ENCODE data around the gene HOXA3. TPM values are rescaled to one million over a fixed set of nuclear protein-coding genes. Genes with fewer than 3 reads are reported as not detected.

The HOXA3 gene
- total and polyA plus RNA-seq, 2 of the 13 experiments (the other 11 are each of a cell fraction or from before 2014, with no cell fraction given), result 2.9 to 4.6 TPM

DNA sequence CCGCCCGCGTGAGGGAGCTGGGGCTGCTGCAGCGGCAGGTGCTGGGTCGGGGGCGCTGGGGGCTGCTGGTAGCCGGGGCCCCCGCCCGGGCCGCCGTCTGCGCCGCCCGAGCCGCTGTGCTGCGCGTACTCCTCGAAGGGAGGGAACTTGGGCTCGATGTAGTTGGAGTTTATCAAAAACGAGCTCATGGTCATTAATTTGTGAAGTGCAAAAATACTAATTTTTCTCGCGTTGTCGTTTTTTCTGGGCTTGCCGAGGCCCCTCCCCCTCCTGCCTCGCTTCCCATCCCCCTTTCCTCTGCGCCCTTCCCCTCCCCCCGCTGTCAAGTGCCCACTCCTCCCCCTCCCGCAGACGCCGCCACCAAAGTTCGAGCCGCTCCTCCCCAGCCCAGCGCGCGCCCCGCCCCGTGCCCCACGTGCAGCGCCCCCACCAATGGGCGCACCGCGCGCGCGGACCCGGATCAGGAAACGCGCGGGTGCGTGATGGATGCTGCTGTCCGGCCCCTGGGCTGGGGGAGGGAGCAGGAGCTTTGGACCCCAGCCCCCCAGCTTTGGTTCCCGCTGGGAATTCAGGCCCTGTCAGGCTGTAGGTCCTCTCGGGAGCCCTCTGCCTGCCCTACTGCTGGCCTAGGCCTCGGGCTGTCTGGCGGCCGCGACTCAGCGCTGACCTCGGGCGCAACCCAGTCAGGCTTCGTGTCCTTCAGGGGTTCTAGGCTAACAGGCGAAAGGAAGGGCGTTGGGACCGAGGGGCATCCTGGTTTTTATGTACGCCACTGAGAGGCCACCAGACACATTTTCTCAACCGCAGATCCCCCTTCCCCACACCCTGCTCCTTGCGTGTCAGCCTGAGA is 21.6 kb downstream of the HOXA3 start, which contains the start of gene HOXA4 (continued):
- TF ChIP-seq SIN3B (IDR thresholded peaks at IDR 0.05; ENCODE audit: low read length), result no peak
- TF ChIP-seq HDAC2 (CRISPR knock-in tag; IDR thresholded peaks at IDR 0.05), result peak; percentile 68
- TF ChIP-seq FOXA3 (CRISPR knock-in tag; IDR thresholded peaks at IDR 0.05), result peak; percentile 28; the same call in 1 of the 2 replicates
- TF ChIP-seq, protein P1, sequence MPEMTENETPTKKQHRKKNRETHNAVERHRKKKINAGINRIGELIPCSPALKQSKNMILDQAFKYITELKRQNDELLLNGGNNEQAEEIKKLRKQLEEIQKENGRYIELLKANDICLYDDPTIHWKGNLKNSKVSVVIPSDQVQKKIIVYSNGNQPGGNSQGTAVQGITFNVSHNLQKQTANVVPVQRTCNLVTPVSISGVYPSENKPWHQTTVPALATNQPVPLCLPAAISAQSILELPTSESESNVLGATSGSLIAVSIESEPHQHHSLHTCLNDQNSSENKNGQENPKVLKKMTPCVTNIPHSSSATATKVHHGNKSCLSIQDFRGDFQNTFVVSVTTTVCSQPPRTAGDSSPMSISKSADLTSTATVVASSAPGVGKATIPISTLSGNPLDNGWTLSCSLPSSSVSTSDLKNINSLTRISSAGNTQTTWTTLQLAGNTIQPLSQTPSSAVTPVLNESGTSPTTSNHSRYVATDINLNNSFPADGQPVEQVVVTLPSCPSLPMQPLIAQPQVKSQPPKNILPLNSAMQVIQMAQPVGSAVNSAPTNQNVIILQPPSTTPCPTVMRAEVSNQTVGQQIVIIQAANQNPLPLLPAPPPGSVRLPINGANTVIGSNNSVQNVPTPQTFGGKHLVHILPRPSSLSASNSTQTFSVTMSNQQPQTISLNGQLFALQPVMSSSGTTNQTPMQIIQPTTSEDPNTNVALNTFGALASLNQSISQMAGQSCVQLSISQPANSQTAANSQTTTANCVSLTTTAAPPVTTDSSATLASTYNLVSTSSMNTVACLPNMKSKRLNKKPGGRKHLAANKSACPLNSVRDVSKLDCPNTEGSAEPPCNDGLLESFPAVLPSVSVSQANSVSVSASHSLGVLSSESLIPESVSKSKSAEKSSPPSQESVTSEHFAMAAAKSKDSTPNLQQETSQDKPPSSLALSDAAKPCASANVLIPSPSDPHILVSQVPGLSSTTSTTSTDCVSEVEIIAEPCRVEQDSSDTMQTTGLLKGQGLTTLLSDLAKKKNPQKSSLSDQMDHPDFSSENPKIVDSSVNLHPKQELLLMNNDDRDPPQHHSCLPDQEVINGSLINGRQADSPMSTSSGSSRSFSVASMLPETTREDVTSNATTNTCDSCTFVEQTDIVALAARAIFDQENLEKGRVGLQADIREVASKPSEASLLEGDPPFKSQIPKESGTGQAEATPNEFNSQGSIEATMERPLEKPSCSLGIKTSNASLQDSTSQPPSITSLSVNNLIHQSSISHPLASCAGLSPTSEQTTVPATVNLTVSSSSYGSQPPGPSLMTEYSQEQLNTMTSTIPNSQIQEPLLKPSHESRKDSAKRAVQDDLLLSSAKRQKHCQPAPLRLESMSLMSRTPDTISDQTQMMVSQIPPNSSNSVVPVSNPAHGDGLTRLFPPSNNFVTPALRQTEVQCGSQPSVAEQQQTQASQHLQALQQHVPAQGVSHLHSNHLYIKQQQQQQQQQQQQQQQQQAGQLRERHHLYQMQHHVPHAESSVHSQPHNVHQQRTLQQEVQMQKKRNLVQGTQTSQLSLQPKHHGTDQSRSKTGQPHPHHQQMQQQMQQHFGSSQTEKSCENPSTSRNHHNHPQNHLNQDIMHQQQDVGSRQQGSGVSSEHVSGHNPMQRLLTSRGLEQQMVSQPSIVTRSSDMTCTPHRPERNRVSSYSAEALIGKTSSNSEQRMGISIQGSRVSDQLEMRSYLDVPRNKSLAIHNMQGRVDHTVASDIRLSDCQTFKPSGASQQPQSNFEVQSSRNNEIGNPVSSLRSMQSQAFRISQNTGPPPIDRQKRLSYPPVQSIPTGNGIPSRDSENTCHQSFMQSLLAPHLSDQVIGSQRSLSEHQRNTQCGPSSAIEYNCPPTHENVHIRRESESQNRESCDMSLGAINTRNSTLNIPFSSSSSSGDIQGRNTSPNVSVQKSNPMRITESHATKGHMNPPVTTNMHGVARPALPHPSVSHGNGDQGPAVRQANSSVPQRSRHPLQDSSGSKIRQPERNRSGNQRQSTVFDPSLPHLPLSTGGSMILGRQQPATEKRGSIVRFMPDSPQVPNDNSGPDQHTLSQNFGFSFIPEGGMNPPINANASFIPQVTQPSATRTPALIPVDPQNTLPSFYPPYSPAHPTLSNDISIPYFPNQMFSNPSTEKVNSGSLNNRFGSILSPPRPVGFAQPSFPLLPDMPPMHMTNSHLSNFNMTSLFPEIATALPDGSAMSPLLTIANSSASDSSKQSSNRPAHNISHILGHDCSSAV (CRISPR knock-in tag; IDR thresholded peaks at IDR 0.05; ENCODE audit: borderline replicate concordance), result no peak
- TF ChIP-seq IRX3 (CRISPR knock-in tag; IDR thresholded peaks at IDR 0.05; ENCODE audit: borderline replicate concordance, low read depth), result peak; percentile 73
- TF ChIP-seq ZNF124 (CRISPR knock-in tag; IDR thresholded peaks at IDR 0.05), result no peak
- TF ChIP-seq NPAS2 (CRISPR knock-in tag; IDR thresholded peaks at IDR 0.05; ENCODE audit: borderline replicate concordance), result no peak
- TF ChIP-seq ZNF207 (IDR thresholded peaks at IDR 0.05; ENCODE audit: borderline replicate concordance), result no peak
- no peak for TF ChIP-seq SMARCC2 (IDR thresholded peaks at IDR 0.05)
- TF ChIP-seq ZNF296 (CRISPR knock-in tag; conservative IDR thresholded peaks at IDR 0.05), result 0 out of 2 replicates have a peak, but pooled peaks have one; percentile 24
- TF ChIP-seq HNRNPH1 (optimal IDR thresholded peaks at IDR 0.05; ENCODE audit: low read depth, low read length), result no peak
- 0 out of 2 replicates have a peak, but pooled peaks have one; percentile 39 for TF ChIP-seq SMAD9 (CRISPR knock-in tag; IDR thresholded peaks at IDR 0.05)
- TF ChIP-seq FOSL2 (CRISPR knock-in tag; IDR thresholded peaks at IDR 0.05), result no peak
- TF ChIP-seq ZNF720 (CRISPR knock-in tag; IDR thresholded peaks at IDR 0.05), result no peak
- no peak for TF ChIP-seq CAMTA2 (CRISPR knock-in tag; IDR thresholded peaks at IDR 0.05; ENCODE audit: borderline replicate concordance)
- TF ChIP-seq ZSCAN22 (CRISPR knock-in tag; IDR thresholded peaks at IDR 0.05), result no peak
- TF ChIP-seq, protein P2, sequence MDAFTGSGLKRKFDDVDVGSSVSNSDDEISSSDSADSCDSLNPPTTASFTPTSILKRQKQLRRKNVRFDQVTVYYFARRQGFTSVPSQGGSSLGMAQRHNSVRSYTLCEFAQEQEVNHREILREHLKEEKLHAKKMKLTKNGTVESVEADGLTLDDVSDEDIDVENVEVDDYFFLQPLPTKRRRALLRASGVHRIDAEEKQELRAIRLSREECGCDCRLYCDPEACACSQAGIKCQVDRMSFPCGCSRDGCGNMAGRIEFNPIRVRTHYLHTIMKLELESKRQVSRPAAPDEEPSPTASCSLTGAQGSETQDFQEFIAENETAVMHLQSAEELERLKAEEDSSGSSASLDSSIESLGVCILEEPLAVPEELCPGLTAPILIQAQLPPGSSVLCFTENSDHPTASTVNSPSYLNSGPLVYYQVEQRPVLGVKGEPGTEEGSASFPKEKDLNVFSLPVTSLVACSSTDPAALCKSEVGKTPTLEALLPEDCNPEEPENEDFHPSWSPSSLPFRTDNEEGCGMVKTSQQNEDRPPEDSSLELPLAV (CRISPR knock-in tag; conservative IDR thresholded peaks at IDR 0.05; ENCODE audit: low read depth), result no peak
- TF ChIP-seq CCDC6 (CRISPR knock-in tag; IDR thresholded peaks at IDR 0.05), result peak; percentile 31; the same call in 1 of the 2 replicates
- no peak for TF ChIP-seq NCOA2 (CRISPR knock-in tag; IDR thresholded peaks at IDR 0.05)

Measured in HepG2 (cell line).